ENCODE data around the gene CIRBP. TPM values are rescaled to one million over a fixed set of nuclear protein-coding genes. Genes with fewer than 3 reads are reported as not detected.

Gene CIRBP
- total and polyA plus RNA-seq, 2 of the 13 experiments (the other 11 are each of a cell fraction or from before 2014, with no cell fraction given): 133 to 140 TPM

DNA sequence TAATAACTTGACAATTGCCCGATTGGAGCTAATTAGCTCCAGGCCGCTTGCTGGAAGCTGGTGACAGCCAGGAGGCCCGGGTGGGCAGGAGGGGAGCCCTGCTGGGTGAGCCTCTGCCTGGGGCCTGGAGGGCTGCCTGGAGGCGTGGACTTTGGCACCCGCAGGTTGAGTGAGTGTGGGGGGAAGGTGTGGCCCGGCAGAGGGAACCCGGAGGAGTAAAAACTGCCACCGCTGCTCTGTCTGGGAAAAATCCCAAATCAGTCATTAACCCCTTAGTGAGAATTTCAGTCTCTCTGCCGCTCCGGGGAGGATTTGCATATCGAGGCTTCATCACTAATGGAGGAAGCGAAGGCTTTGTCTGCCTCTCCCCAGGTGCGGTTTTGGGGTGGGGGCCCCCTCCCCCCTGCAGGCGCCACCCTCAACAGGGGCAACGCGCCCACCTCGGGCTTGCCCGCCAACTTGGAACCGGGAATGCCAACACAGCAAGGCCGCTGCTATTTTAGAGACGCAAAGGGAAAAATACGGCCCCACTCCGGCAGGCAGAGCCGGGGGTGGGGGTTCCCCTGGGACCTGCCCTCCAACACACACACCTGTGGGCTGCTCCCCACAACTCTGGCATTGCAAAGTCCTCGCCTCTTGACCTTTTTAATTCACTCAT, 22.8 kb downstream of the CIRBP start (continued):
- TF ChIP-seq, protein P1, sequence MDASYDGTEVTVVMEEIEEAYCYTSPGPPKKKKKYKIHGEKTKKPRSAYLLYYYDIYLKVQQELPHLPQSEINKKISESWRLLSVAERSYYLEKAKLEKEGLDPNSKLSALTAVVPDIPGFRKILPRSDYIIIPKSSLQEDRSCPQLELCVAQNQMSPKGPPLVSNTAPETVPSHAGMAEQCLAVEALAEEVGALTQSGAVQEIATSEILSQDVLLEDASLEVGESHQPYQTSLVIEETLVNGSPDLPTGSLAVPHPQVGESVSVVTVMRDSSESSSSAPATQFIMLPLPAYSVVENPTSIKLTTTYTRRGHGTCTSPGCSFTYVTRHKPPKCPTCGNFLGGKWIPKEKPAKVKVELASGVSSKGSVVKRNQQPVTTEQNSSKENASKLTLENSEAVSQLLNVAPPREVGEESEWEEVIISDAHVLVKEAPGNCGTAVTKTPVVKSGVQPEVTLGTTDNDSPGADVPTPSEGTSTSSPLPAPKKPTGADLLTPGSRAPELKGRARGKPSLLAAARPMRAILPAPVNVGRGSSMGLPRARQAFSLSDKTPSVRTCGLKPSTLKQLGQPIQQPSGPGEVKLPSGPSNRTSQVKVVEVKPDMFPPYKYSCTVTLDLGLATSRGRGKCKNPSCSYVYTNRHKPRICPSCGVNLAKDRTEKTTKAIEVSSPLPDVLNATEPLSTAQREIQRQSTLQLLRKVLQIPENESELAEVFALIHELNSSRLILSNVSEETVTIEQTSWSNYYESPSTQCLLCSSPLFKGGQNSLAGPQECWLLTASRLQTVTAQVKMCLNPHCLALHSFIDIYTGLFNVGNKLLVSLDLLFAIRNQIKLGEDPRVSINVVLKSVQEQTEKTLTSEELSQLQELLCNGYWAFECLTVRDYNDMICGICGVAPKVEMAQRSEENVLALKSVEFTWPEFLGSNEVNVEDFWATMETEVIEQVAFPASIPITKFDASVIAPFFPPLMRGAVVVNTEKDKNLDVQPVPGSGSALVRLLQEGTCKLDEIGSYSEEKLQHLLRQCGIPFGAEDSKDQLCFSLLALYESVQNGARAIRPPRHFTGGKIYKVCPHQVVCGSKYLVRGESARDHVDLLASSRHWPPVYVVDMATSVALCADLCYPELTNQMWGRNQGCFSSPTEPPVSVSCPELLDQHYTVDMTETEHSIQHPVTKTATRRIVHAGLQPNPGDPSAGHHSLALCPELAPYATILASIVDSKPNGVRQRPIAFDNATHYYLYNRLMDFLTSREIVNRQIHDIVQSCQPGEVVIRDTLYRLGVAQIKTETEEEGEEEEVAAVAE (CRISPR knock-in tag; IDR thresholded peaks at IDR 0.05; ENCODE audit: borderline replicate concordance): no peak
- TF ChIP-seq ZNF234 (CRISPR knock-in tag; conservative IDR thresholded peaks at IDR 0.05): no peak
- TF ChIP-seq, protein P2, sequence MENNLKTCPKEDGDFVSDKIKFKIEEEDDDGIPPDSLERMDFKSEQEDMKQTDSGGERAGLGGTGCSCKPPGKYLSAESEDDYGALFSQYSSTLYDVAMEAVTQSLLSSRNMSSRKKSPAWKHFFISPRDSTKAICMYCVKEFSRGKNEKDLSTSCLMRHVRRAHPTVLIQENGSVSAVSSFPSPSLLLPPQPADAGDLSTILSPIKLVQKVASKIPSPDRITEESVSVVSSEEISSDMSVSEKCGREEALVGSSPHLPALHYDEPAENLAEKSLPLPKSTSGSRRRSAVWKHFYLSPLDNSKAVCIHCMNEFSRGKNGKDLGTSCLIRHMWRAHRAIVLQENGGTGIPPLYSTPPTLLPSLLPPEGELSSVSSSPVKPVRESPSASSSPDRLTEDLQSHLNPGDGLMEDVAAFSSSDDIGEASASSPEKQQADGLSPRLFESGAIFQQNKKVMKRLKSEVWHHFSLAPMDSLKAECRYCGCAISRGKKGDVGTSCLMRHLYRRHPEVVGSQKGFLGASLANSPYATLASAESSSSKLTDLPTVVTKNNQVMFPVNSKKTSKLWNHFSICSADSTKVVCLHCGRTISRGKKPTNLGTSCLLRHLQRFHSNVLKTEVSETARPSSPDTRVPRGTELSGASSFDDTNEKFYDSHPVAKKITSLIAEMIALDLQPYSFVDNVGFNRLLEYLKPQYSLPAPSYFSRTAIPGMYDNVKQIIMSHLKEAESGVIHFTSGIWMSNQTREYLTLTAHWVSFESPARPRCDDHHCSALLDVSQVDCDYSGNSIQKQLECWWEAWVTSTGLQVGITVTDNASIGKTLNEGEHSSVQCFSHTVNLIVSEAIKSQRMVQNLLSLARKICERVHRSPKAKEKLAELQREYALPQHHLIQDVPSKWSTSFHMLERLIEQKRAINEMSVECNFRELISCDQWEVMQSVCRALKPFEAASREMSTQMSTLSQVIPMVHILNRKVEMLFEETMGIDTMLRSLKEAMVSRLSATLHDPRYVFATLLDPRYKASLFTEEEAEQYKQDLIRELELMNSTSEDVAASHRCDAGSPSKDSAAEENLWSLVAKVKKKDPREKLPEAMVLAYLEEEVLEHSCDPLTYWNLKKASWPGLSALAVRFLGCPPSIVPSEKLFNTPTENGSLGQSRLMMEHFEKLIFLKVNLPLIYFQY (CRISPR knock-in tag; IDR thresholded peaks at IDR 0.05; ENCODE audit: borderline replicate concordance): no peak
- TF ChIP-seq KAT7 (CRISPR knock-in tag; IDR thresholded peaks at IDR 0.05; ENCODE audit: borderline replicate concordance): 0 out of 2 replicates have a peak, but pooled peaks have one; percentile 12
- no peak for TF ChIP-seq KLF12 (CRISPR knock-in tag; IDR thresholded peaks at IDR 0.05; ENCODE audit: borderline replicate concordance)
- TF ChIP-seq ZNF543 (CRISPR knock-in tag; IDR thresholded peaks at IDR 0.05): no peak
- TF ChIP-seq, protein P3, sequence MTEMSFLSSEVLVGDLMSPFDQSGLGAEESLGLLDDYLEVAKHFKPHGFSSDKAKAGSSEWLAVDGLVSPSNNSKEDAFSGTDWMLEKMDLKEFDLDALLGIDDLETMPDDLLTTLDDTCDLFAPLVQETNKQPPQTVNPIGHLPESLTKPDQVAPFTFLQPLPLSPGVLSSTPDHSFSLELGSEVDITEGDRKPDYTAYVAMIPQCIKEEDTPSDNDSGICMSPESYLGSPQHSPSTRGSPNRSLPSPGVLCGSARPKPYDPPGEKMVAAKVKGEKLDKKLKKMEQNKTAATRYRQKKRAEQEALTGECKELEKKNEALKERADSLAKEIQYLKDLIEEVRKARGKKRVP (CRISPR knock-in tag; IDR thresholded peaks at IDR 0.05): no peak
- no peak for TF ChIP-seq DMAP1 (CRISPR knock-in tag; IDR thresholded peaks at IDR 0.05)
- TF ChIP-seq, protein P4, sequence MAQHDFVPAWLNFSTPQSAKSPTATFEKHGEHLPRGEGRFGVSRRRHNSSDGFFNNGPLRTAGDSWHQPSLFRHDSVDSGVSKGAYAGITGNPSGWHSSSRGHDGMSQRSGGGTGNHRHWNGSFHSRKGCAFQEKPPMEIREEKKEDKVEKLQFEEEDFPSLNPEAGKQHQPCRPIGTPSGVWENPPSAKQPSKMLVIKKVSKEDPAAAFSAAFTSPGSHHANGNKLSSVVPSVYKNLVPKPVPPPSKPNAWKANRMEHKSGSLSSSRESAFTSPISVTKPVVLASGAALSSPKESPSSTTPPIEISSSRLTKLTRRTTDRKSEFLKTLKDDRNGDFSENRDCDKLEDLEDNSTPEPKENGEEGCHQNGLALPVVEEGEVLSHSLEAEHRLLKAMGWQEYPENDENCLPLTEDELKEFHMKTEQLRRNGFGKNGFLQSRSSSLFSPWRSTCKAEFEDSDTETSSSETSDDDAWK (CRISPR knock-in tag; IDR thresholded peaks at IDR 0.05): no peak

All from HepG2 (cell line).